CD4-positive, alpha-beta T cell treated with Interleukin-4 for 4 hours (primary cell): ENCODE data around the gene NAA40.

Experiments used
- DNase-seq: peaks from one replicate; pipeline ENCODE4 v3.0.0-alpha.2; 2020

NAA40 gene

GRCh38 chr11:63993100-63993499, 54.3 kb downstream of the NAA40 start:
- no peak for DNase-seq

GRCh38 chr11:63993993-63994392, 55.2 kb downstream of the NAA40 start:
- DNase-seq, result no peak

- no peak for DNase-seq
Measured at GRCh38 chr11:63996512-63996911, 57.7 kb downstream of the NAA40 start.

- DNase-seq, result no peak
Measured at GRCh38 chr11:63997104-63997700, 58.4 kb downstream of the NAA40 start.

GRCh38 chr11:63997801-63998337, 59.1 kb downstream of the NAA40 start:
- no peak for DNase-seq

- no peak for DNase-seq
Measured at GRCh38 chr11:63998558-63999348, 60.0 kb downstream of the NAA40 start.

GRCh38 chr11:63999349-64000025, 60.7 kb downstream of the NAA40 start:
- DNase-seq, result peak; percentile 50

- DNase-seq, result peak; percentile 53
Measured at GRCh38 chr11:64000026-64000739, 61.4 kb downstream of the NAA40 start.

GRCh38 chr11:64000740-64001483, 62.1 kb downstream of the NAA40 start:
- DNase-seq, result no peak

- DNase-seq, result no peak
Measured at GRCh38 chr11:64001484-64002420, 63.0 kb downstream of the NAA40 start.

- DNase-seq, result no peak
Measured at GRCh38 chr11:64003807-64004589, 65.2 kb downstream of the NAA40 start.

GRCh38 chr11:64004590-64004984, 65.8 kb downstream of the NAA40 start:
- no peak for DNase-seq

GRCh38 chr11:64005691-64006090, 66.9 kb downstream of the NAA40 start:
- no peak for DNase-seq

- no peak for DNase-seq
Measured at GRCh38 chr11:64006398-64006797, 67.6 kb downstream of the NAA40 start.
